ENCODE data around the gene ATAD3C. TPM values are rescaled to one million over a fixed set of nuclear protein-coding genes. Genes with fewer than 3 reads are reported as not detected.
A peak's percentile ranks its signal among the peaks of the same experiment; 100 is the strongest.
"Not testable (repeated sequence)": the region's sequence is repeated elsewhere in the genome, so short reads cannot be mapped to it uniquely, and the experiment has no call there.

ATAD3C gene
- total RNA-seq, 3 donors from 2014 or later = 1.9 to 8.5 (median 4.3) TPM

GRCh38 chr1:1441002-1441888 lies 8.2 kb upstream of the ATAD3C start:
- H3K4me3 ChIP-seq = no peak overlapping the region
- H3K36me3 ChIP-seq = no peaks in the 10 kb centered on the region
- H3K27ac ChIP-seq = peak overlapping the region in 1 of 2 donors; percentile 4
- H3K9me3 ChIP-seq = no peaks in the 10 kb centered on the region
- no peak for TF ChIP-seq POLR2A (IDR thresholded peaks at IDR 0.05)
- peak in 1 of 3 donors; percentile 39 for TF ChIP-seq POLR2AphosphoS5 (IDR thresholded peaks at IDR 0.05)
- TF ChIP-seq CTCF (IDR thresholded peaks at IDR 0.05) = peak; percentile 66 to 88 (median 69)
- intact Hi-C loops (cut with DNase I; ENCODE audit: low total_unique reads) = loop anchor here (5.0 kb wide), 1 partner anchor 184 kb away; no protein-coding TSS in a partner anchor
- DNase-seq (ENCODE audit: low spot score in 2 of 2) = peak in 1 of 2 donors; percentile 63
- no peaks in the 10 kb centered on the region for H3K27me3 ChIP-seq
- peaks cover 0 to 17% of the 10 kb centered on the region in 2 donors for H3K4me1 ChIP-seq

- no peak for DNase-seq (ENCODE audit: low spot score in 2 of 2)
- H3K27me3 ChIP-seq = no peaks in the 10 kb centered on the region
- H3K27ac ChIP-seq = no peak overlapping the region
- TF ChIP-seq POLR2AphosphoS5 (IDR thresholded peaks at IDR 0.05) = no peak
- no peak for TF ChIP-seq CTCF (IDR thresholded peaks at IDR 0.05)
- TF ChIP-seq POLR2A (IDR thresholded peaks at IDR 0.05) = no peak
- H3K9me3 ChIP-seq = no peaks in the 10 kb centered on the region
- H3K36me3 ChIP-seq = no peaks in the 10 kb centered on the region
- H3K4me1 ChIP-seq = peaks cover 0 to 11% of the 10 kb centered on the region in 2 donors
- H3K4me3 ChIP-seq = no peak overlapping the region
- intact Hi-C loops (cut with DNase I; ENCODE audit: low total_unique reads) = loop anchor here (5.0 kb wide), 1 partner anchor 185 kb away; no protein-coding TSS in a partner anchor
Measured at GRCh38 chr1:1442069-1442770, 7.3 kb upstream of the ATAD3C start.

GRCh38 chr1:1446631-1447030 lies 2.9 kb upstream of the ATAD3C start:
- H3K4me1 ChIP-seq; DNase-seq (ENCODE audit: low spot score in 2 of 2); H3K4me3 ChIP-seq; H3K27me3 ChIP-seq; H3K27ac ChIP-seq; H3K9me3 ChIP-seq; intact Hi-C loops (cut with DNase I; ENCODE audit: low total_unique reads); H3K36me3 ChIP-seq: not testable (repeated sequence)

- H3K27me3 ChIP-seq; H3K4me3 ChIP-seq; H3K27ac ChIP-seq; H3K4me1 ChIP-seq; intact Hi-C loops (cut with DNase I; ENCODE audit: low total_unique reads); DNase-seq (ENCODE audit: low spot score in 2 of 2); H3K36me3 ChIP-seq; H3K9me3 ChIP-seq: not testable (repeated sequence)
Measured at GRCh38 chr1:1450616-1451015, 1.1 kb downstream of the ATAD3C start.

GRCh38 chr1:1451696-1452364 lies 2.3 kb downstream of the ATAD3C start:
- Histone ChIP-seq H3K4me1 (no peaks in the 10 kb centered on the region), H3K27me3 (no peaks in the 10 kb centered on the region), H3K9me3 (no peaks in the 10 kb centered on the region), H3K27ac (no peak overlapping the region), H3K36me3 (no peaks in the 10 kb centered on the region), H3K4me3 (no peak overlapping the region)
- no peak for TF ChIP-seq CTCF (IDR thresholded peaks at IDR 0.05)
- intact Hi-C loops (cut with DNase I; ENCODE audit: low total_unique reads) = no loop called here
- no peak for DNase-seq (ENCODE audit: low spot score in 2 of 2)

GRCh38 chr1:1452365-1452739 lies 2.9 kb downstream of the ATAD3C start:
- H3K27ac ChIP-seq; H3K4me3 ChIP-seq; H3K9me3 ChIP-seq; H3K27me3 ChIP-seq; DNase-seq (ENCODE audit: low spot score in 2 of 2); intact Hi-C loops (cut with DNase I; ENCODE audit: low total_unique reads); H3K36me3 ChIP-seq; H3K4me1 ChIP-seq: not testable (repeated sequence)
